Stomach smooth muscle (tissue), 2 donors: Measurements from ENCODE around the gene COX5B.

Experiments
- H3K27ac ChIP-seq: one replicate; pipeline ENCODE4 v1.7.0; 2013; ENCODE audit warnings: mild to moderate bottlenecking, low read length, inconsistent platforms
- H3K27me3 ChIP-seq, 2 donors: one replicate each; pipeline ENCODE4 v1.7.0; 2013; ENCODE audit warnings: low read length in 2 of 2; ENCODE audit not compliant: insufficient read depth in 2 of 2, control insufficient read depth in 1 of 2
- H3K36me3 ChIP-seq, 2 donors: one replicate each; pipeline ENCODE4 v1.7.0; 2013; ENCODE audit warnings: low read length in 2 of 2; ENCODE audit not compliant: control insufficient read depth in 2 of 2, insufficient read depth in 2 of 2
- H3K4me1 ChIP-seq: one replicate; pipeline ENCODE4 v1.7.0; 2013; ENCODE audit warnings: low read length; ENCODE audit not compliant: control insufficient read depth, insufficient read depth
- H3K4me3 ChIP-seq, 2 donors: one replicate each; pipeline ENCODE4 v1.7.0; 2013; ENCODE audit warnings: low read length in 2 of 2
- H3K9ac ChIP-seq, 2 donors: one replicate each; pipeline ENCODE4 v1.7.0; 2013; ENCODE audit warnings: low read length in 2 of 2, mild to moderate bottlenecking in 1 of 2
- H3K9me3 ChIP-seq, 2 donors: one replicate each; pipeline ENCODE4 v1.7.0; 2013; ENCODE audit warnings: low read length in 2 of 2; ENCODE audit not compliant: control insufficient read depth in 2 of 2
- donor health status: healthy.
- donor health status: Pancreatic carcinoma.

Gene COX5B

GRCh38 chr2:97654791-97655190 is 8.9 kb downstream of the COX5B start:
- Histone ChIP-seq H3K36me3 (peaks cover 15 to 45% of the 10 kb centered on the region in 2 donors), H3K9ac (no peak overlapping the region), H3K27me3 (no peaks in the 10 kb centered on the region), H3K4me3 (no peak overlapping the region), H3K27ac (no peak overlapping the region), H3K9me3 (peaks cover 0 to 5% of the 10 kb centered on the region in 2 donors), H3K4me1 (peaks cover under 1% of the 10 kb centered on the region)

GRCh38 chr2:97656129-97656755 is 10.4 kb downstream of the COX5B start:
- Histone ChIP-seq H3K27me3 (no peaks in the 10 kb centered on the region), H3K9ac (no peak overlapping the region), H3K4me1 (peaks cover 12% of the 10 kb centered on the region)

GRCh38 chr2:97656905-97657587 is 11.2 kb downstream of the COX5B start:
- Histone ChIP-seq H3K4me3 (no peak overlapping the region), H3K4me1 (peaks cover 20% of the 10 kb centered on the region), H3K36me3 (peaks cover 9 to 44% of the 10 kb centered on the region in 2 donors), H3K27me3 (no peaks in the 10 kb centered on the region), H3K9me3 (peaks cover 0 to 5% of the 10 kb centered on the region in 2 donors), H3K27ac (no peak overlapping the region), H3K9ac (no peak overlapping the region)

More at GRCh38 chr2:97656129-97656755, 10.4 kb downstream of the COX5B start:
- Histone ChIP-seq H3K27ac (no peak overlapping the region), H3K9me3 (peaks cover 0 to 5% of the 10 kb centered on the region in 2 donors), H3K4me3 (no peak overlapping the region), H3K36me3 (peaks cover 9 to 44% of the 10 kb centered on the region in 2 donors)

- peaks cover 30% of the 10 kb centered on the region for H3K4me1 ChIP-seq
- no peak overlapping the region for H3K27ac ChIP-seq
- no peak overlapping the region for H3K4me3 ChIP-seq
- peaks cover 9 to 44% of the 10 kb centered on the region in 2 donors for H3K36me3 ChIP-seq
- peaks cover 0 to 5% of the 10 kb centered on the region in 2 donors for H3K9me3 ChIP-seq
- H3K27me3 ChIP-seq, result no peaks in the 10 kb centered on the region
- no peak overlapping the region for H3K9ac ChIP-seq
Observed at GRCh38 chr2:97657986-97658690, 12.3 kb downstream of the COX5B start.

GRCh38 chr2:97658691-97659157 is 12.9 kb downstream of the COX5B start:
- Histone ChIP-seq H3K9me3 (peaks cover 0 to 4% of the 10 kb centered on the region in 2 donors), H3K4me1 (peaks cover 32% of the 10 kb centered on the region), H3K4me3 (no peak overlapping the region), H3K27ac (no peak overlapping the region), H3K27me3 (no peaks in the 10 kb centered on the region), H3K36me3 (peaks cover 9 to 43% of the 10 kb centered on the region in 2 donors), H3K9ac (no peak overlapping the region)

GRCh38 chr2:97659256-97660043 is 13.6 kb downstream of the COX5B start:
- Histone ChIP-seq H3K9ac (no peak overlapping the region), H3K4me3 (no peak overlapping the region), H3K27me3 (no peaks in the 10 kb centered on the region), H3K4me1 (peaks cover 32% of the 10 kb centered on the region), H3K27ac (no peak overlapping the region), H3K9me3 (no peaks in the 10 kb centered on the region), H3K36me3 (peaks cover 9 to 36% of the 10 kb centered on the region in 2 donors)

- Histone ChIP-seq H3K9me3 (no peaks in the 10 kb centered on the region), H3K27ac (no peak overlapping the region), H3K9ac (no peak overlapping the region), H3K4me3 (no peak overlapping the region), H3K27me3 (no peaks in the 10 kb centered on the region), H3K36me3 (peaks cover 9 to 31% of the 10 kb centered on the region in 2 donors), H3K4me1 (peaks cover 32% of the 10 kb centered on the region)
Observed at GRCh38 chr2:97660044-97660774, 14.3 kb downstream of the COX5B start.

GRCh38 chr2:97660775-97661389 is 15.0 kb downstream of the COX5B start:
- no peak overlapping the region for H3K9ac ChIP-seq
- H3K4me1 ChIP-seq, result peaks cover 32% of the 10 kb centered on the region
- H3K27ac ChIP-seq, result no peak overlapping the region
- peaks cover 9 to 31% of the 10 kb centered on the region in 2 donors for H3K36me3 ChIP-seq
- no peak overlapping the region for H3K4me3 ChIP-seq
- H3K27me3 ChIP-seq, result no peaks in the 10 kb centered on the region
- no peaks in the 10 kb centered on the region for H3K9me3 ChIP-seq

- Histone ChIP-seq H3K27me3 (no peaks in the 10 kb centered on the region), H3K27ac (no peak overlapping the region), H3K9ac (no peak overlapping the region), H3K9me3 (no peaks in the 10 kb centered on the region), H3K36me3 (peaks cover 9 to 24% of the 10 kb centered on the region in 2 donors), H3K4me3 (no peak overlapping the region), H3K4me1 (peaks cover 32% of the 10 kb centered on the region)
Observed at GRCh38 chr2:97661927-97662326, 16.1 kb downstream of the COX5B start.
